HG03095 (cell line): Measurements from ENCODE around the gene PFDN5.
"Not testable (repeated sequence)": the region's sequence is repeated elsewhere in the genome, so short reads cannot be mapped to it uniquely, and the experiment has no call there.

Source experiments
- ATAC-seq: cut with Tn5 transposase; IDR thresholded peaks from one replicate; pipeline ENCODE4 v1.9.1; 2021; ENCODE audit warnings: moderate library complexity; ENCODE audit not compliant: unreplicated experiment

PFDN5 gene

DNA sequence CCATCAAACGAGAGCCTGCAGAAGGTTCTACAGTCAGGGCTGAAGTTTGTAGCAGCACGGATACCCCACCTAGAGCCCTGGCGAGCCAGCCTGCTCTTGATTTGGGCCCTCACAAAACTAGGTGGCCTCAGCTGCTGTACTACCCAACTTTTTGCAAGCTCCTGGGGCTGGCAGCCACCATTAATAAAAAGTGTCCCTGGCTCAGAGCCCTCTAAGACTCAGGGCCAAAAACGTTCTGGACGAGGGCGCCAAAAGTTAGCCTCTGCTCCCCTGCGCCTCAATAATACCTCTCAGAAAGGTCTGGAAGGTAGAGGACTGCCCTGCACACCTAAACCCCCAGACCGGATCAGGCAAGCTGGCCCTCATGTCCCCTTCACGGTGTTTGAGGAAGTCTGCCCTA is 8.9 kb upstream of the PFDN5 start:
- no peak for ATAC-seq

DNA sequence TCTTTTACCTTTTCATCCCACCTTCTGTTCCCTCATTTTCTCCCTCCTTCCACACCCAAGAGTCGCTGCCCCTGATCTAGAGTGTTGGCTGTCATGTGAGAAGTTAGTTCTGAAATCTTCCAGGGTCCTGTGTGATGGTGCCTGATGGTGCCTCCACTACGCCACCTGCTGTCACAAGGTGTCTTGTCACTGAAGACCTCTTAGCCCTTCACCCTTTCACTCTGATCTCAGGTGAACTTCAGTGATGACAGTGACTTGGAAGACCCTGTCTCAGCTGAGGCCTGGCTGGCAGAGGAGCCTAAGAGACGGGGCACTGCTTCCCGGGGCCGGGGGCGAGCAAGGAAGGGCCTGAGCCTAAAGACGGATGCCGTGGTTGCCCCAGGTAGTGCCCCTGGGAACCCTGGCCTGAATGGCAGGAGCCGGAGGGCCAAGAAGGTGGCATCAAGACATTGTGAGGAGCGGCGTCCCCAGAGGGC is 7.6 kb upstream of the PFDN5 start:
- no peak for ATAC-seq

DNA sequence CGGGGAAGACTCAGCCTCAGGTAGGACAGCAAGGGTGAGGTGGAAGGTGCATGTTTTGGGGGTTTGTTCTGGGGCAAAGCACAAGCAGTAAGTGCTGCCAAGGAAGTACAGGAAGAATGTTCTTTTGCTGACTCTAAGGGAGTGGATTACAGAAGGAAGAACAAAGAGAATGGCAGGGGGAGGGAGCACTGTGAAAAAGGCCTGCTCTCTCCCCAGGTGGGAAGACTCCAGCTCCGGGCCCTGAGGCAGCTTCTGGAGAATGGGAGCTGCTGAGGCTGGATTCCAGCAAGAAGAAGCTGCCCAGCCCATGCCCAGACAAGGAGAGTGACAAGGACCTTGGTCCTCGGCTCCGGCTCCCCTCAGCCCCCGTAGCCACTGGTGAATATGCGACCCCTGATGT is 7.0 kb upstream of the PFDN5 start:
- no peak for ATAC-seq

DNA sequence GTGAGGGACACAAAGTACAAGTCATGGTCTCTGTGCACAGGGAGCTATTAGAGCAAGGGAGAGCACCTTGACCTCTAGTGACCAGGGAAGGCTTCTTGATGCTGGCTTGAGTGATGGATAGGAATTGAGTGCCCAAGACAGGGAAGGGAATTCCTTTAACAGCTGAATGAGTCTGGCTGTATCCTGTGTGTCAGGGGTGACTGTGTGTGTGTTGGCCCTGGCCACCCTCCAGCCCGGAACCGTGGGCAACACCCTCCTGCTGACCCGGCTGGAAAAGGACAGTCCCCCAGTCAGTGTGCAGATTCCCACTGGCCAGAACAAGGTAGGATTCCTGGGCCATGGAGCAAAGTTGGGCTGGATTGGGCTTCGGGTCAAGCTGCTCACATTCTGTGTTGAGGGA is 5.5 kb upstream of the PFDN5 start:
- ATAC-seq, result no peak

DNA sequence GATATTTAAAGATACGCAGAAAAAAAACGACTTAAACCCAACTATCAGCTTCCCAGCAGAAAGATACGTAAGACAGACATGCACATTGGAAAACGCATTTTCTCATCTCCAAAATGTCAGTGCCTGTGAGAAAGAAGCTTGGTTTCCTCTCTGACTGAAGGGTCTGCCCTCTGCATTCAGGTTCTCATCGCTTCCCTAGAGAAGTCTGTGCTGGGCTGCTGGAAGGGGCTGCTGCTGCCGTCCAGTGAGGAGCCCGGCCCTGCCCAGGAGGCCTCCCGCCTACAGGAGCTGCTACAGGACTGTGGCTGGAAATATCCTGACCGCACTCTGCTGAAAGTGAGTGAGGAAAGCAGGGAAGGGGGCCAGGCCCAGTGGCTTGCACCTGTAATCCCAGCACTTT is 4.7 kb upstream of the PFDN5 start:
- no peak for ATAC-seq

DNA sequence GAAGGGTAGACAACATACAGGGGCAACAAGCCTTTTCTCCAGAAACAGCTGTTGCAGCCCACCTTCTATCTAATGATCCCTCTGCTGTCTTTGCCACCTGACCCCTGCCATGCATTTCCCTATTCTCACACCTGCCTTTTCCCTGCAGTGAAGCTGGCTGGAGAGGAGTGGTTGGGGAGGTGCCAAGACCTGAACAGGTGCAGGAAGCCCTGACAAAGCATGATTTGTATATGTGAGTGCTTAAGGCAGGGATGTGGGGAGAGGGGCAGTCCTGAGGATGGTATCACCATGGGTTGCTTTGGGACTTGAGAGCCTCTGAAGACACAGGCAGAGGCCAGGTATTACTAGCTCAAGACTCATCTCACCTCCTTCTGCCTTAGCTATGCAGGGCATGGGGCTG is 2.9 kb upstream of the PFDN5 start:
- no peak for ATAC-seq

DNA sequence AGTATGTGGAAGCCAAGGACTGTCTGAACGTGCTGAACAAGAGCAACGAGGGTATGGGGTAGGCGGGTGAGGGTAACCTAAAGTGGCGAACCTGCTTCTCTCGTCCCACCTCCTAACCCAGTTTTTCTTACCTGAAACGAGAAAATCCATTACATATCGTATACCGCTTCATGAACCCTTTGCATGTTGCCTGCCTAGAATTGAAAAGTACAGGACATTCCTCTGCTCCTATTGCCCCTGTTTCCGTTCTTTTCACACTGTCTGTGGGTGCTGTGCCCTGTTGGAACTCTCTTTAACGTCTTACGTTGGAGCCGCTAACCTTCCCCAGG is 513 bp downstream of the PFDN5 start:
- ATAC-seq, result no peak

DNA sequence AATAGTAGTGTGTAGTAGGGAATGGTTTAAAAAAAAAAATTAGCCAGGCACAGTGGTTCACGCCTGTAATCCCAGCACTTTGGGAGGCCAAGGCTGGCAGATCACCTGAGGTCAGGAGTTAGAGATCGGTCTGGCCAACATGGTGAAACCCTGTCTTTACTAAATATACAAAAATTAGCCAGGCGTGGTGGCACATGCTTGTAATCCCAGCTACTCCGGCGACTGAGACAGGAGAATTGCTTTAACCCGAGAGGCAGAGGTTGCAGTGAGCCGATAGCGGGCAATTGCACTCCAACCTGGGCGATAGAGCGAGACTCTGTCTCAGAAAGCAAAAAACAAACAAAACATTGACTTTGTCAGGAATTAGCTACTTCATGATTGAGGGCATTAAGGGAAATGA is 1.8 kb downstream of the PFDN5 start:
- ATAC-seq, result not testable (repeated sequence)

DNA sequence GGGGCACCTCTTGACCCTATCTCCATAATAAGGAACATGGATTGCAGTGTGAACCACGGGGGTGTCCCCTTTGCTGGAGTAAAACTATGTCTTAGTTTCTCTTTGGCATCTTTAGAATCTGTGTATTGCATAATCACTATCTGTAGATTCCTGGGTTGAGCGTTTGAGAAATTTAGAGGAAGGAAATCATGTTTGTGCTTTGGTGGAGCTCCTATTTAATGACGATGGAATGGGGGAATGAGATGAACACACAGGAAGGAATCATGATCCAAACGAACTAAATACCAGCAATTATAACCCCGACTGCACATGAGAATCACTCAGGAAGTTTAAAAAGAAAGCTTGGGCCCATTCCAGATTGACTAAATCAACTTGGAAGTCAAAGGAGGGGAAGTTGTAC is 2.8 kb downstream of the PFDN5 start:
- no peak for ATAC-seq

DNA sequence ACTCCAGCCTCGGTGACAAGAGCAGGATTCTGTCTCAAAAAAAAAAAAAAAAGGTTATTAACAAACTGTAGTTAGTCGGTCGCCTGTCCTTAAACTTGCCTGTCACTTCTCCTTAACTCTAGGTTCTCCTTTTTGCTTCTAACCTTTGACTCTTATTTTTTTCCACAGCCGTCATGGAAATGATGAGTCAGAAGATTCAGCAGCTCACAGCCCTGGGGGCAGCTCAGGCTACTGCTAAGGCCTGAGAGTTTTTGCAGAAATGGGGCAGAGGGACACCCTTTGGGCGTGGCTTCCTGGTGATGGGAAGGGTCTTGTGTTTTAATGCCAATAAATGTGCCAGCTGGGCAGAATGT is 3.7 kb downstream of the PFDN5 start:
- ATAC-seq, result peak; percentile 2

DNA sequence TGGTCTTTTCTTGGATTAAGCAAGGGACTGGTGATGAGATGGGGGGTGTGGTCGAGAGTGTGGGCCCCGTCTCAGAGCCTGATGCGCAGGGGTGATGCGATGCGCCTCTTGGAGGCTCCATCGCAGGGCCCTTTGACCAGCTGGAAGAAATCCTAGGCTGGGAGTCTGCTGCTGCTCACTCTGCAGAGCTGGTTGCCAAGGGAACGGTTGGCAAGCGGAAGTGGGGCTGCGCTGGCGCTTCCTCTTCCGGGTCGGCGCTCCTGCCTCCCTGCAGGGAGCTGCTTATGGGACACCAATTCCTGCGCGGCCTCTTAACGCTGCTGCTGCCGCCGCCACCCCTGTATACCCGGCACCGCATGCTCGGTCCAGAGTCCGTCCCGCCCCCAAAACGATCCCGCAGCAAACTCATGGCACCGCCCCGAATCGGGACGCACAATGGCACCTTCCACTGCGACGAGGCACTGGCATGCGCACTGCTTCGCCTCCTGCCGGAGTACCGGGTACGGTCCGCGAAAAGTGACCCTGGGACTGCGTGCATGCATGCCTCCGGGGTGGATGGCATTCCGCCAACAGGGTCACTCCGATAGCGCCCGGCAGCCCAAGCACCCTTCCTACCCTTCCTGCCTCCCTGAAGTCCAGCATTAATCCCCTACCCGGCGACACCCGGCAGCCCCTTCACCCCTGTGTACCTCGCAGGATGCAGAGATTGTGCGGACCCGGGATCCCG is 4.3 kb downstream of the PFDN5 start, which contains the start of gene MYG1:
Gene MYG1 (plus strand): TSS at position 242 of the 727 bp plus-strand sequence. CDS start 43 bp downstream, at position 285.
- peak; percentile 67 for ATAC-seq

DNA sequence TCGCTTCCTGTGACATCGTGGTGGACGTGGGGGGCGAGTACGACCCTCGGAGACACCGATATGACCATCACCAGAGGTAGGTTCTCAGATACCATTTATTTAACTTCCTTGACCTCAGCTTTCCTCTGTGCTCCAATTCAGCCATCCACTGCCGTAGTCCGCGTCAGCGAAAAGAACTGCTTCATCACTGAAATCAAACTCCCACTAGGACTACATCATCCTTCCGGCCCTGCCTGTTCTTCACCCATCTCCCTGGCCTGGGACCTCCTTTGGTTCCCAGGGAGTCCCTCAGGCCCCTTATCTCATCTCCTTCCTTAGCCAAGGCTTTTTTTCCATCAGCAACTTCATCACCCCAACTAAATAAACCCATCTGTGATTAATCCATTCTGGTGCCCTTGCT is 4.8 kb downstream of the PFDN5 start:
- ATAC-seq, result no peak

DNA sequence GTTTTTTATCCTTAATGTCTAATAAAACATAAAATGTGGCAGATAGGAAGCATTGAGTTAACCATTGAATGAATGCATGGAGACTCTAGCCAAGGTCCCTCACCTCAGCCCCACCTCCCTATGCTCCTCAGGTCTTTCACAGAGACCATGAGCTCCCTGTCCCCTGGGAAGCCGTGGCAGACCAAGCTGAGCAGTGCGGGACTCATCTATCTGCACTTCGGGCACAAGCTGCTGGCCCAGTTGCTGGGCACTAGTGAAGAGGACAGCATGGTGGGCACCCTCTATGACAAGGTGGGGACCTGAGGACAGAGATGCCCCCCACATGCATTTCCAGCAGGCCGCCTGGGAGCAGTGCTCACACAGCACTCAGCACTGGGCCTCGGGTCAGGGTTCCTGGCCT is 7.6 kb downstream of the PFDN5 start:
- ATAC-seq, result no peak

DNA sequence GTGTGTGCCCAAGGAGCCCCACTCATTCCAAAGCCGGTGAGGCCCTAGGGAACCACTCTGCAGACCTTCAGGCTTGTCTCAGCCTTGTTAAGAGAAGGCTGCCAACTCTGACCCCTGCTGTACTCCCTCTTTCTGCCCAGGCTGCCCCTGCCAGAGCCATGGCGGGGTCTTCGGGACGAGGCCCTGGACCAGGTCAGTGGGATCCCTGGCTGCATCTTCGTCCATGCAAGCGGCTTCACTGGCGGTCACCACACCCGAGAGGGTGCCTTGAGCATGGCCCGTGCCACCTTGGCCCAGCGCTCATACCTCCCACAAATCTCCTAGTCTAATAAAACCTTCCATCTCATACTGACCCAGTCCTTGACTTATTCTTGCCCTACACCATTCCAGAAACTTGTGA is 11.5 kb downstream of the PFDN5 start:
- no peak for ATAC-seq

DNA sequence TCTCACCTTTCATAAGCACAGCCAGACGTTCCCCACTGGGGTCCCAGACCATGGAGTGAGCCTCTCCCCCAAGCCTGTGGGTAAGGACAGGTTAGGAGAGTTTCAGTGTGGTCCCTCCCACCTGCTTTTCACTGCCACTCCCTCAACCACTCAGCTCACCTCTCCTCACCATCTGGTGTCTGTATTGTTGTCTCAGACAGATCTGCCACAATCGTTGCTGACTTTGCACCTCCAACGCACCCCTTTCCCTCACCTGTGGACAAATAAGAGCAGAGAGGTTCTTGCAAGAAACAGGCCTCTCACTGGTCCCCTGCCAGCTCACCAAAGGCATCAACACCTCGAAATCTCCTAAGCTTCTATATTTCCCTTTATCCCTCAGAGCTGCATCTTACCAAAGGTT is 12.9 kb downstream of the PFDN5 start:
- ATAC-seq, result no peak

DNA sequence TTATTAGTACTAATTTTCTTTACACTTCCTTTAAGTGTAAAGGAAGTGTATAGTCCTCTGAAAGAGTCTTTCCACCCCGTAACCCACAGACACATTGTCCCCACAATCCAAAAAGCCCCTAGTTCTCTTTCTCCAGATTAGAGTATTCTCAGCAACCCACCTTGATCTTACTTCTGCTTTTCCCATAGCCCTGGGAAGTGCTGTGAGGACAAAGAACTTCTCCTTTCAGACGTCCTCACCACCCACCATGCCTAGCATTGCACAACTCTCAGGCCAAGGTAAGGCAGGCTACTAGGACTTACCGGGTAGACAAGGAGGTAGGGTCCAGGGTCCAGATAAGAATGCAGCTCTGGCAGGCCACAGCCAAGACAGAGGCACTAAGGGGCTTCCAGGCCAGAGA is 18.7 kb downstream of the PFDN5 start:
- no peak for ATAC-seq

DNA sequence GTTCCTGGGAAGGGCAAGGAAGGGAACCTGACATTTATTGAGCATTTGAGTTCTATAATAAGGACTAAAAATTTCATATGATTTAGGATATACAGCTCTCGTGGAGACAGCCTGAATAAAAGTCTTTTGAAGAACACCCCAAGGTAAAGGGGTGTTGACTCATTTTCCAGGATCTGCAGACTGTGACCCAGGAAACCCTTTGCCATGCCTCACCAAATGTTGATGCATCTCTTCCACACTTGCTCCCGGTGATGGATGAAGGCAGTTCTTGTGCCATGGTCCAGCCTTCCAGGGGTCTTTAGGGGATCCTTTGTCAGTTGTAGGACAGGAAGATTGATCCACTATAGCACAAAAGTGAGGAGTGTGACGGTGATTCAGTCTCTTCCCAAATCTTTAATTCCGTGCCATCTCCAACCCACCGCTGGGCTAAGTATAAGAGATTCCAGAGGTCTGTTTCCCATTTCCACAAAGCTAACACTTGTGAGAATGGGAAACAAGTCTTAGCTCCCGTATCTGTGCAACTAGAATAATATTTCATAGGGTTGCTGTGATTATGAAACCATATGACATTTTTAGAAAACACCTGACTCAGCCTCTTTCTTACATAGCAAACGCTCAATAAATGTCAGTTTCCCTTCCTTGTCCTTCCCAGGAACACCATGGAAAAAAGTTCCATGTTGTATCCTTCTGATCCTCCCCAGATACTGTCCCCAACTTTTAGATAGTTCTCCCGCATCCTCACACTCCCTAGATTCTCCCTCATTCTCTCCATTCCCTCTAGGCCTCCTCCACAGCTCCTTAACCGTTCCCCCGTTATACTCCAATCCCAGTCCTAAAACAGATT is 25.2 kb downstream of the PFDN5 start:
- ATAC-seq, result no peak

DNA sequence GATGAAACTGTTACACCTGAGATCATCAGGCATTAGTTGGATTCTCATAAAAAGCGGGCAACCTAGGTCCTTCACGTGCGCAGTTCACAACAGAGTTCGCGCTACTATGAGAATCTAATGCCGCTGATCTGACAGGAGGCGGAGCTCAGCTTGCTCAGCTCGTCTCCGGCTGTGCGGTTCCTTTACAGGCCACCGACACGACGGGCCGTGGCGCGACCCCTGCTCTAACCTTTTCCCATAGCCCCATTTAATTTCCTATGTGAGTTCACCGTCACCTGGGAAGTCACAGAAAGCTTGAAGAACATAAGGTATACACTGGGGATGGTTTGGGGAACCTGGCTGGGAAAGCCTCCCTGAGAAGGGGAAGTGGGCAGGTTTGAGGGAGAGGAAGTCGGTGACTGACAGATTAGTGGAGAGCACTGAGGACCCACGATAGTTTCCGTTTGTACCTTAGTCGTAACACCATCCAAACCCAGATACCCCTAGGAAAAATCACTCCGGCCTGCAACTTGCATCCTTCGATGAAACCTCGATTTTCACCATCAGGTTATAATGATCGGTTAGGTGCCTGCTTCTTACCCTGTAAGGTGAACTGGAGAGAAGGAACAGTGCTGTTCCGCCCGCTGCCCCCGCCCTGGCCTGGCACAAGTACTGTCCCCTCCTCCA is 28.9 kb downstream of the PFDN5 start:
- no peak for ATAC-seq

DNA sequence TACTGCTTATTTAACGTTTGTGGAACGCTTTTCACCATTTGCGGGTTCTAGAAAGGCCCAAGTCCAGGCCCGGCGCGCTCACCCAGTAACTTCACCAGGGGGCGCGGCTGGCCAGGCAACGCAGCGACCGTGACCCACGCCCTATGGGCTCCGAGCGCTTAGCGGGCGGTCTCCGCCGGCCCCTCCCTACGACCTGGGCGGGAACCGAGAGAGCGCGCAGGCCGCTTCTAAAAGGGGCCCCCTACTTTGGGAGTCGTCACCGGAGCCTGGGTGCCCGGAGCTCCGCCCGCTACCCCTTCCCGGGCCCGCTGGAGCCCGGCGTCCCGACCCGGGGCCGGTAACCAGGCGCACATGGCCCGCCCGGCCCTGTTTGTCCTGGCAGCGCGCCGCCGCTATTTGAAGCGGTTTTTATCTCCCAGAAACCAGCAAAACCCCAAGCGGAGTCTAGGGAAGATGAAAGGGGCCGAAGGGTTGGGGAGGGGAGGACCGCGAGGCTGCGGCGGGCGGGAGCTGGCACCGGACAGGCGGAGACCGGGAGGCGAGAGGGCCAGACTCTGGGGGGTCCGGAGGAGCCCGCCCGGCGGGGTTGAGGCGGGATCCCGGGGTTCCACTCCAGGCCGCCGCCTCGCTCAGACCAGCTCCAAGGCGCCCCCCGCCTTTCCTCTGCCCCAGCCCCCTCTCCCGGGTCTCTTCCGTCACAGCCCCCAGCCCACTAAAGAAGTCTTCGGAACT is 29.6 kb downstream of the PFDN5 start:
- peak; percentile 57 for ATAC-seq

DNA sequence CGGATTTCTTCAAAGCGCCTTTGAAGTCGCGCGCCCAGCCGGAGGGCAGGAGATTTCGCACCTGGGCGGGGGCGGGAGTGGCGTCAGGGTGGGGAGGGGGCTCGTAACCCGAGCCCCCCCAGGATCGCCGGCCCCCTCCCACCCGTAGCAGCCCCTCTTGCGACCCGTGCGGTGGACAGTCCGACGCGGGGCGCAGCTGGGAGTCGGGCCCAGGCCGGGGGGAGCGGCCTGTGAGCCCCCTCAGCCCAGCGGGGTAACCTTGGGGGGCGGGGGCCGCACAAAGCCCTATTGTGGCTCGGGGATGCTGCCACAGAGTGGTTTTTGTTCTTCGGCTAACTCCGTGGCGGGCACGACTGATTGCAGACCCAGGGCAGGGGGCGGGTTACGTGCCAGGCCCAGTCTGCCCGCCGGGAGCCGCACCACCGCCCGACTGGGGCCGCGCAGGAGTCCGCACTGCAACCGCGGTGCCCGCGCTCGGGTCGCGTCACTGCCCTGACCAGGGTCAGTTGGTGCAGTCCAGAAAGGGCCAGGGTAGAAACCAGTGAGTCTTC is 30.2 kb downstream of the PFDN5 start:
- ATAC-seq, result no peak
